ENCODE measurements around the gene ADGRG1. TPM values are rescaled to one million over a fixed set of nuclear protein-coding genes. Genes with fewer than 3 reads are reported as not detected.

Gene ADGRG1
- total and polyA plus RNA-seq, 2 donors (not counting 1 experiment from before 2014, with no cell fraction given) = 0.20 to 0.61 TPM

DNA sequence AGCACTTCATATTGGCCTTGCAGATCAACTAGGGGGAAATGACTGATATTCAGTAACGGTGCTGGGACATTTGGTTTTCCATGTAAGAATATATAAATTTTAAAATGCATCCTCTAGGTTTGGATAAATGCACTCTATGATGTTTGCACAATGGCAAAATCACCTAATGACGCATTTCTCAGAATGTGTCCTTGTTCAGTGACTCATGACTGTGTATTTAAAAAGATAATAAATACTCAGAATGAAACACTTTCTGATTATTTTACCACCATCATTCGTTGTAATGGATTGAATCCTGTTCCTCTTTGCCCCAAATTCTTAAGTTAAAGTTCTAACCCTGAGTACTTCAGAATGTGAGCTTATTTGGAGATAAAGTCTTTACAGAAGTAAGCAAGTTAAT, 17.2 kb upstream of the ADGRG1 start:
- TF ChIP-seq, protein P1, sequence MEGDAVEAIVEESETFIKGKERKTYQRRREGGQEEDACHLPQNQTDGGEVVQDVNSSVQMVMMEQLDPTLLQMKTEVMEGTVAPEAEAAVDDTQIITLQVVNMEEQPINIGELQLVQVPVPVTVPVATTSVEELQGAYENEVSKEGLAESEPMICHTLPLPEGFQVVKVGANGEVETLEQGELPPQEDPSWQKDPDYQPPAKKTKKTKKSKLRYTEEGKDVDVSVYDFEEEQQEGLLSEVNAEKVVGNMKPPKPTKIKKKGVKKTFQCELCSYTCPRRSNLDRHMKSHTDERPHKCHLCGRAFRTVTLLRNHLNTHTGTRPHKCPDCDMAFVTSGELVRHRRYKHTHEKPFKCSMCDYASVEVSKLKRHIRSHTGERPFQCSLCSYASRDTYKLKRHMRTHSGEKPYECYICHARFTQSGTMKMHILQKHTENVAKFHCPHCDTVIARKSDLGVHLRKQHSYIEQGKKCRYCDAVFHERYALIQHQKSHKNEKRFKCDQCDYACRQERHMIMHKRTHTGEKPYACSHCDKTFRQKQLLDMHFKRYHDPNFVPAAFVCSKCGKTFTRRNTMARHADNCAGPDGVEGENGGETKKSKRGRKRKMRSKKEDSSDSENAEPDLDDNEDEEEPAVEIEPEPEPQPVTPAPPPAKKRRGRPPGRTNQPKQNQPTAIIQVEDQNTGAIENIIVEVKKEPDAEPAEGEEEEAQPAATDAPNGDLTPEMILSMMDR (IDR thresholded peaks at IDR 0.05) = no peak
- no peak for TF ChIP-seq EZH2 (IDR thresholded peaks at IDR 0.05; ENCODE audit: borderline replicate concordance, insufficient read depth, low read depth, low read length, poor library complexity, severe bottlenecking)
- Mint-ChIP-seq H3K9me3 (ENCODE audit: insufficient read depth) (no peaks in the 10 kb centered on the region), H3K27ac (no peak overlapping the region), H3K4me1 (peaks cover 12% of the 10 kb centered on the region), H3K27me3 (no peaks in the 10 kb centered on the region), H3K4me3 (no peak overlapping the region)
- no peaks in the 10 kb centered on the region for H3K79me2 ChIP-seq (ENCODE audit: control insufficient read depth, insufficient read depth, low read length)
- no CpG with 5 or more reads among the region's 3 CpGs for WGBS (ENCODE audit: insufficient coverage)
- H3K27ac ChIP-seq (ENCODE audit: low read length in 2 of 2) = no peak overlapping the region
- peaks cover 11 to 16% of the 10 kb centered on the region in 2 donors for H3K4me1 ChIP-seq (ENCODE audit: control insufficient read depth in 2 of 2, insufficient read depth in 2 of 2, low read length in 2 of 2)
- H4K20me1 ChIP-seq (ENCODE audit: control insufficient read depth, insufficient read depth, low read length, poor library complexity, severe bottlenecking) = no peaks in the 10 kb centered on the region
- ATAC-seq (ENCODE audit: low read depth) = no peak
- no peak overlapping the region for H3K4me2 ChIP-seq (replicated peaks; ENCODE audit: low read depth, low read length, poor library complexity, severe bottlenecking)
- no peak overlapping the region for H3K4me3 ChIP-seq (ENCODE audit: control extremely low read depth in 1 of 5, extremely low read depth in 1 of 5, insufficient read depth in 1 of 5, low read depth in 2 of 5, low read length in 4 of 5)
- no peaks in the 10 kb centered on the region for H3K9me3 ChIP-seq (ENCODE audit: control extremely low read depth in 1 of 3, control insufficient read depth in 2 of 3, insufficient read depth in 1 of 3, low read length in 2 of 3)
- ChIA-PET POLR2A (no interaction called here), CTCF (interaction anchor here (2.1 to 3.0 kb wide), 2 partner anchors 10 to 34 kb away, joined by 7 to 24 read pairs; no protein-coding TSS in a partner anchor)
- no peak overlapping the region for H2AFZ ChIP-seq (ENCODE audit: insufficient read depth, low read depth, low read length, poor library complexity, severe bottlenecking)
- H3K27me3 ChIP-seq (replicated peaks in 1 of 4; ENCODE audit: control extremely low read depth in 1 of 4, control insufficient read depth in 3 of 4, insufficient read depth in 4 of 4, low read length in 3 of 4) = peaks cover 0 to 5% (median 2%) of the 10 kb centered on the region in 4 experiments
- intact Hi-C loops (cut with micrococcal nuclease) = no loop called here
- H3K36me3 ChIP-seq (replicated peaks in 1 of 2; ENCODE audit: control extremely low read depth in 1 of 2, control insufficient read depth in 1 of 2, extremely low read depth in 1 of 2, insufficient read depth in 2 of 2, low read length in 1 of 2) = no peaks in the 10 kb centered on the region
- no peak overlapping the region for H3K9ac ChIP-seq (ENCODE audit: low read length)
- no peak for DNase-seq

DNA sequence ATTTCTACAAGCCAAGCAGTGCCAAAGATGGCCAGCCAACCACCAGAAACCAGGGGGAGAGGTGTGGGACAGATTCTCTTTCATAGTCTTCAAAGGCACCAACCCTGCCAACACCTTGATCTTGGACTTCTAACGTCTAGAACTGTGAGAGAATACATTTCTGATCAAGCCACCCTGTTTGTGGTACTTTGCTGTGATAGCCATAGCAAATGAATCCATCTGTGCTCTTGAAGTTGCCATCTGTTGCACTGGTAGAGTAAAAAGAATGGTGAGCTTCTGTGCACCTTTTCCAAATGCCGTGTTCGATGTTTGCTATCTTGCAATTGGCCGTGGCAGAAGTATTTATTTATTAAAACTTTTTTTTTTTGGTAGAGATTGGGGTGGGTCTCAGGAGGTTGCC, 16.7 kb upstream of the ADGRG1 start:
- H3K27me3 ChIP-seq (replicated peaks in 1 of 4; ENCODE audit: control extremely low read depth in 1 of 4, control insufficient read depth in 3 of 4, insufficient read depth in 4 of 4, low read length in 3 of 4) = peaks cover 0 to 5% (median 2%) of the 10 kb centered on the region in 4 experiments
- H3K36me3 ChIP-seq (replicated peaks in 1 of 2; ENCODE audit: control extremely low read depth in 1 of 2, control insufficient read depth in 1 of 2, extremely low read depth in 1 of 2, insufficient read depth in 2 of 2, low read length in 1 of 2) = no peaks in the 10 kb centered on the region
- no CpG with 5 or more reads among the region's 4 CpGs for WGBS (ENCODE audit: insufficient coverage)
- H3K27me3 Mint-ChIP-seq = no peaks in the 10 kb centered on the region
- H3K9ac ChIP-seq (ENCODE audit: low read length) = no peak overlapping the region
- peaks cover 12% of the 10 kb centered on the region for H3K4me1 Mint-ChIP-seq
- no peak overlapping the region for H3K27ac Mint-ChIP-seq
- H3K4me2 ChIP-seq (replicated peaks; ENCODE audit: low read depth, low read length, poor library complexity, severe bottlenecking) = no peak overlapping the region
- CTCF ChIA-PET = interaction anchor here (3.0 kb wide), 1 partner anchor 11 kb away, joined by 24 read pairs; no protein-coding TSS in a partner anchor
- ATAC-seq (ENCODE audit: low read depth) = no peak
- no peaks in the 10 kb centered on the region for H3K9me3 ChIP-seq (ENCODE audit: control extremely low read depth in 1 of 3, control insufficient read depth in 2 of 3, insufficient read depth in 1 of 3, low read length in 2 of 3)
- POLR2A ChIA-PET = no interaction called here
- H3K4me1 ChIP-seq (ENCODE audit: control insufficient read depth in 2 of 2, insufficient read depth in 2 of 2, low read length in 2 of 2) = peaks cover 11 to 16% of the 10 kb centered on the region in 2 donors
- H4K20me1 ChIP-seq (ENCODE audit: control insufficient read depth, insufficient read depth, low read length, poor library complexity, severe bottlenecking) = no peaks in the 10 kb centered on the region
- TF ChIP-seq EZH2 (IDR thresholded peaks at IDR 0.05; ENCODE audit: borderline replicate concordance, insufficient read depth, low read depth, low read length, poor library complexity, severe bottlenecking) = no peak
- TF ChIP-seq, protein P1 (IDR thresholded peaks at IDR 0.05) = no peak
- H2AFZ ChIP-seq (ENCODE audit: insufficient read depth, low read depth, low read length, poor library complexity, severe bottlenecking) = no peak overlapping the region
- DNase-seq = no peak
- no peak overlapping the region for H3K27ac ChIP-seq (ENCODE audit: low read length in 2 of 2)
- intact Hi-C loops (cut with micrococcal nuclease) = no loop called here
- no peaks in the 10 kb centered on the region for H3K79me2 ChIP-seq (ENCODE audit: control insufficient read depth, insufficient read depth, low read length)
- no peaks in the 10 kb centered on the region for H3K9me3 Mint-ChIP-seq (ENCODE audit: insufficient read depth)
- H3K4me3 ChIP-seq (ENCODE audit: control extremely low read depth in 1 of 5, extremely low read depth in 1 of 5, insufficient read depth in 1 of 5, low read depth in 2 of 5, low read length in 4 of 5) = no peak overlapping the region
- H3K4me3 Mint-ChIP-seq = no peak overlapping the region

Data from B cell (primary cell).